CD1c-positive myeloid dendritic cell (primary cell): ENCODE data around the gene RBPMS2.

Source experiments
- DNase-seq: peaks from one replicate; pipeline ENCODE4 v3.0.0-alpha.2; 2016; ENCODE audit errors: extremely low spot score

Gene RBPMS2

GRCh38 chr15:64720188-64720587 lies 55.2 kb downstream of the RBPMS2 start:
- no peak for DNase-seq

DNA sequence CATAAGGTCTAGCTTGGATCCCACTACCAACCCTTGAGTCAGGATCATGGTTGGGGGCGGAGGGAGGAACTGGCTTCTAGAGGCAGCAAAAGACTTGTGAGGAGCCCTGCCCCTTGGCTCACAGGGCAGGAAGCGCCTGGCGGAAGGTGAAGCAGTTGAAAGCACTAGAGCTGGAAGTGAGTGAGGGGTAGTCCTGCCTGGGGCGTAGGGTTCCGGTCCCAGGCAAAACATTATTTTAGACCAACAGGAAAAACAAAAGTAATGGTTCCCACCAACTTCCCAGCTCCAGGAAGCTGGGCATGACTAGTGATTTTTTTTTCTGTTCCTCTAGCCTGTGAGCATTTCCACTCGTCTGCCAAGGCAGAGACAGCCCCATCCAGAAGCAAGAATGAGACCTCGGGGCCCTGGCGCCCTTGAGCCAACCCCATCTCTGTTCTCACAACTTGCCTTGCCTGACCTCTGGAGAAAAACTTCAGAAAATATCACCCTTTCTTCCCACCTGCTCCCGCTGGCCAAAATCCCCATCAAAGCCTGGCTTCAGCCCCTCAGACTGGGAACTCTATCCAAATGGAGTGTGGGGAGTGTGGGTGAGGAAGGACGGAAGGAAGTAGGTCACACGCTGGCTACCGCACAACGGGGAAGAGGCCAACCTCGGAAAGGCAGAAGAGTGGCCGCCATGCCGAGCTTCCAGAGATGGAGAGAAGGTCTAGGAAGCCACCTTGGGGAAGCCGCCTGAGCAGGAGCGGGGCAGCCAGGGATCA lies 57.5 kb downstream of the RBPMS2 start:
- DNase-seq = no peak

DNA sequence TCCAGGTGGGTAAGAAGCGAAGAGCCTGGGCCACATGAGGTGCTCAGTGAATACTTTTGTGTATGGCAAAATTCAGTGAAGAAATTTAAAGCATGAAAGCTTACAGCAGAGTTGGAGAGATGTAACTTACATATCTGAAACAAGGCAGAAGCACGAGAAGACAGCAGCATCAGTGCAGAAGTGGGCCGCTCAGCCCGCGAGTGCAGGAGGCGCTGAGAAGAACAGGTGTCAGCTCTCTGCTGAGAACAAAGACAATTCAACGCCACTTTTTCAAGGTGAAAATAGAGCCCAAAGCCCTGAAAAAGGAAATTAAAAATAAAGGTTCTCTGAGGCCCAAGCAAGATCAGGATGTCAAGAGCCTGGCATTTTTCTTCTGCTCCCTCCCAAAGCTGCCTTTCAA lies 58.3 kb downstream of the RBPMS2 start:
- DNase-seq = no peak

DNA sequence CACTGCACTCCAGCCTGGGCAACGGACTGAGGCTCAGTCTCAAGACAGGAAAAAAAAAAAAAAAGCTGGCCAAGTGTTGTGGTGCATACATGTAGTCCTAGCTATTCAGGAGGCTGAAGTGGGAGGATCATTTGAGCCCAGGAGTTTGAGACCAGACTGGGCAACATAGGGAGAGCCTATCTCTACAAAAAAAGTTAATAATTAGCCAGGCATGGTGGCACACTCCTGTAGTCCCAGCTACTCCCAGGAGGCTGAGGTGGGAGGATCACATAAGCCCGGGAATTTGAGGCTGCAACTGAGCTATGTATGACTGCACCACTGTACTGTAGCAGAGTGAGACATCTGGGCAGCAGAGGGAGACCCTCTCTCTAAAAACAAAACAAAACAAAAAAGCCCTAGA lies 58.9 kb downstream of the RBPMS2 start:
- no peak for DNase-seq

GRCh38 chr15:64713592-64713991 lies 61.8 kb downstream of the RBPMS2 start:
- DNase-seq = no peak

GRCh38 chr15:64712353-64712752 lies 63.0 kb downstream of the RBPMS2 start:
- DNase-seq = no peak

GRCh38 chr15:64710676-64711428 lies 64.5 kb downstream of the RBPMS2 start:
- no peak for DNase-seq

GRCh38 chr15:64706011-64706911 lies 69.1 kb downstream of the RBPMS2 start:
- DNase-seq = no peak

- DNase-seq = no peak
Measured at GRCh38 chr15:64705006-64705405, 70.4 kb downstream of the RBPMS2 start.

- DNase-seq = no peak
Measured at GRCh38 chr15:64703632-64703959, 71.8 kb downstream of the RBPMS2 start.

DNA sequence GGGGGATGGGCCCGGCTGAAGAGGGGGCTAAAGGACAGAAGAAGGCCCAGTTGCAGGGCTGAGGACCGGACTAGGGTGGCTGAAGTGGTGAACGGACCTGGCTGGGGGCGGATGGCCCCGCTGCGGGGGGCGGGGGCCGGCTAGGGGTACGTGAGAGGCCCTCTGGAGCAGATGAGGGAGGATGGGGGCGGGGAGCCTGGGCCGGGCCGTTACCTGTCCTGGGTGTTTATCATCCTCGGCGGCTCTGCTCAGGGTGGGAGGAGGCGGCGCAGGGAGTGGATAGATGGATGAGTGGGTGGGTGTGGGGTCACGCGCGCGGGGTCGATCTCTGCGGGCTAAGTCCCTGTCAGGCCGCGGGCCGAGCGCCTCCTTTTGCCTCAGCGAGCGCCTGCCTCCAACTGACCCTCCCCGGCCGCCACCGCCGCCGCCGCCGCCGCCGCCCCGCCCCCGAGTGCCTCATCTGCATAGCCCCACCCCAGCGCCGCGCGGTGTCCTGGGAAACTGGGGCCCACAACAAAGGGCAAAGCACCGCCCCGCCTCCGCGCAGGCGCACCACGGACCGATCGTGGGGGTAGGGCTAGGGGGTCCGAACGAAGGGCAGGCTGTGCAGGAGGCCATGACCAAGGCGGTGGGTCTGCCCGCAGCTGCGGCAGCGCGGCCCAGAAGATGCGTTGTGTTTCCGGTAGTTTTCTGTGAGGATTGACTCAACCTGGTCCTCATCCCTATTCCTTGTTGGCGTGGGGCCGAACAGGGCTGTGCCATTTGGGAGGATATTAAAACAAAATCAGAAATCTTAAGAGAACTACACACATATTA lies 72.4 kb downstream of the RBPMS2 start:
- DNase-seq = peak; percentile 92

- DNase-seq = peak; percentile 28
Measured at GRCh38 chr15:64701482-64702184, 73.8 kb downstream of the RBPMS2 start.

GRCh38 chr15:64701051-64701450 lies 74.3 kb downstream of the RBPMS2 start:
- no peak for DNase-seq

DNA sequence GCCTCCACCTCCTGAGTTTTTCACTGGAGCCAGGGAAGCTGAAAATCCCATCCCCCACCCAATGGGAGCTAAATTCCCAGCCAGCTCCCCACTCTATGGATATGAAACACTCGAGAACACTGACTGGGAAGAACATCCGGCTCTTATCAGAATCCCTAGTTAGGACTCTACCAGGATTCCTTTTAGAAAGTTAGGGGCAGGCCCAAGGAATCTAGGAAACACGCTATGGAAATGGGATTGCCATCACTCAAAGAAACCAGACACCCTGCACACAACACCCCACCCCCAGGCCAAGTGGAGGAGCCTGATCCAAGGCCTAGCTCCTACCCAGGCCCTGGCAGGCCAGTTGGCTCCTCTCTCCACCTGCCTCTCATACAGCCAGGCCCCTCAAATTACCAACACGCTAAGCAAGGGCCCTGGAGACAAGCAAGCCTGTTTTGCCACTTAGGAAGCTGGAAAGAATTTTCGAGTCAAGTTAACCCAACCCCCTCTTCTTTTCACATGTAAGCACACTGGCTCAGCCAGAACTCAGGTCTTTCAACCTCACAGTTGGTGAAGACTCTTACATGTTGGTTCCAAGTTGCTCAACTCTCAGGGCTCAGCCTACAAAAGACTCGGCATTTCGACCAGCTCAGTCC lies 75.5 kb downstream of the RBPMS2 start:
- no peak for DNase-seq

DNA sequence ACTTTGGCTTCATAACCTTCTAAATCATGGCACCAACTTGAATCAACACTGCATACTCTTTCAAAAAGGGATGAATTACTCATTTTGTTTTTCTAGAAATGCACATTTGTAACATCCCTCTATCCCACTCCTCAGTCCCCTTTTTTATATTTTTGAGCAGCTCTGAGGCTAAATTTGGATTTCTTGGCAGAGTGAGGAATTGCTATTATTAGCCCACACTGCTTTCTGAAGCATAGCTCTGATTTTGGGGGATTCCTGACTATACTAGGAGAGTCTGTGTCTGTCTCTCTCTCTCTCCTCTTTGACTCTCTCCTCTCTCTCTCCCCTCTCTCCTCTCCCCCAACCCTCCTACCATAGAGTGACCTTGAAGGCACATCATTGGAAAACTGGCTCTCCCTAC lies 76.6 kb downstream of the RBPMS2 start:
- DNase-seq = no peak

- DNase-seq = peak; percentile 35
Measured at GRCh38 chr15:64697911-64698369, 77.4 kb downstream of the RBPMS2 start.

DNA sequence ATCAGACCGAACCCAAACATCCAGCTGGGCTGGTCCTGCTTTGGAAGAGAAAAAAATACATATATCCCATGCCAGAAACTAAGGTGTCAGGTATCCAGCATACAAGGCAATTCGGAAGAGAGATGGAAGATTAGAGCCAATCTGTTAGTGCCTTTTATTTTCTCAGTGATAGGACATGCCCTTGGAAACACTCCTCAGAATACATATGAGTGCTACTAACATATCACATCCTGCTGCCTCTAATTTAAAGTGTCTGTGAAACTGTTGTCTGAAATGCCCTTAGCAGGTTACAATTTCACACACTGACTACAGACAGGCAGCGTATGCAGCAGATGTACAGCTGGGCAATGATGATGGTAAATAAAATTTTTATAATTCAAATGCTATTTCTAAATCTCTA lies 78.9 kb downstream of the RBPMS2 start:
- DNase-seq = no peak

GRCh38 chr15:64695561-64695992 lies 79.8 kb downstream of the RBPMS2 start:
- peak; percentile 91 for DNase-seq

DNA sequence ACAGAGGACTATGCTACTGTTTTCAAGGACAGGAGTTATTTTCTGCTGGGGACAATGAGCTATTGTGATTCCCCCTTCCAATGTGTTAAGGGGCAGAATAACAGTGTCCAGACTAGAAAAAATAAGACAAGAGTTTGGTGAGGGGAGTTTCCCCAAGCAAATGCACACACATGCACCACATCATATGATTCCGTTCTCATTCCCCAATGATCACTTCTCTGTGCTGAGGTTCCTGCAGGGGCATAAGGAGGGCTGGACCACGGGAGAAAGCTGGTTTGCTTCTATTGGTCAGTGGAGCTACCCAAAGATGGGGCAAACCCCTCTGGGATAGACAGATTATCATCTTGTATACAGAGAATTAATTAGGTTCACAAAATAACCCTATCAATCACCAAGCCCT lies 80.6 kb downstream of the RBPMS2 start:
- peak; percentile 54 for DNase-seq

DNA sequence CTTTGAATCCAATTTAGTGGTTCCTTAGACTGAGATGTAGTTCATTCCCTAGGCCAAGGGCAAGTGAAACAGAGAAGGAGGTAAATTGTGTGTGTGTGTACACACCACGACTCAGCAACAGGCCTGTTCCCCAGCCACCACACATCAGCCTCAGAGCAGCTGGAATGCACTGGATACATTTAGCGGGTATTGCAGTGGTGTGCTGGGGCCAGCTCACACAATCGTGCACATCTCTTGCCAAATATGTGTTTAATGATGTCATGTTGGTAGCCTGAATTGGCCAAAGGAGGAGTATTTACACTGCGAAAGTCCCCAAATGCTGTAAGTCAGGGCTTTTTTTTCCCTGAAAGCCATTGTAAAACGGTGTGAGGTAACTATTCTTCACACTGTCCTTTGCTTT lies 82.3 kb downstream of the RBPMS2 start:
- peak; percentile 70 for DNase-seq
